ENCODE measurements around the gene ACTN4.

Gene ACTN4

GRCh38 chr19:38726761-38727301 is 79.4 kb downstream of the ACTN4 start:
- TF ChIP-seq, protein P1, sequence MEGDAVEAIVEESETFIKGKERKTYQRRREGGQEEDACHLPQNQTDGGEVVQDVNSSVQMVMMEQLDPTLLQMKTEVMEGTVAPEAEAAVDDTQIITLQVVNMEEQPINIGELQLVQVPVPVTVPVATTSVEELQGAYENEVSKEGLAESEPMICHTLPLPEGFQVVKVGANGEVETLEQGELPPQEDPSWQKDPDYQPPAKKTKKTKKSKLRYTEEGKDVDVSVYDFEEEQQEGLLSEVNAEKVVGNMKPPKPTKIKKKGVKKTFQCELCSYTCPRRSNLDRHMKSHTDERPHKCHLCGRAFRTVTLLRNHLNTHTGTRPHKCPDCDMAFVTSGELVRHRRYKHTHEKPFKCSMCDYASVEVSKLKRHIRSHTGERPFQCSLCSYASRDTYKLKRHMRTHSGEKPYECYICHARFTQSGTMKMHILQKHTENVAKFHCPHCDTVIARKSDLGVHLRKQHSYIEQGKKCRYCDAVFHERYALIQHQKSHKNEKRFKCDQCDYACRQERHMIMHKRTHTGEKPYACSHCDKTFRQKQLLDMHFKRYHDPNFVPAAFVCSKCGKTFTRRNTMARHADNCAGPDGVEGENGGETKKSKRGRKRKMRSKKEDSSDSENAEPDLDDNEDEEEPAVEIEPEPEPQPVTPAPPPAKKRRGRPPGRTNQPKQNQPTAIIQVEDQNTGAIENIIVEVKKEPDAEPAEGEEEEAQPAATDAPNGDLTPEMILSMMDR (IDR thresholded peaks at IDR 0.05; ENCODE audit: low read depth, low read length): no peak
- DNase-seq: no peak
- Histone ChIP-seq H3K27me3 (no peaks in the 10 kb centered on the region), H3K9me3 (no peaks in the 10 kb centered on the region), H3K4me3 (ENCODE audit: low read depth, low read length) (no peak overlapping the region), H3K4me1 (no peaks in the 10 kb centered on the region), H3K36me3 (peaks cover 54% of the 10 kb centered on the region)

DNA sequence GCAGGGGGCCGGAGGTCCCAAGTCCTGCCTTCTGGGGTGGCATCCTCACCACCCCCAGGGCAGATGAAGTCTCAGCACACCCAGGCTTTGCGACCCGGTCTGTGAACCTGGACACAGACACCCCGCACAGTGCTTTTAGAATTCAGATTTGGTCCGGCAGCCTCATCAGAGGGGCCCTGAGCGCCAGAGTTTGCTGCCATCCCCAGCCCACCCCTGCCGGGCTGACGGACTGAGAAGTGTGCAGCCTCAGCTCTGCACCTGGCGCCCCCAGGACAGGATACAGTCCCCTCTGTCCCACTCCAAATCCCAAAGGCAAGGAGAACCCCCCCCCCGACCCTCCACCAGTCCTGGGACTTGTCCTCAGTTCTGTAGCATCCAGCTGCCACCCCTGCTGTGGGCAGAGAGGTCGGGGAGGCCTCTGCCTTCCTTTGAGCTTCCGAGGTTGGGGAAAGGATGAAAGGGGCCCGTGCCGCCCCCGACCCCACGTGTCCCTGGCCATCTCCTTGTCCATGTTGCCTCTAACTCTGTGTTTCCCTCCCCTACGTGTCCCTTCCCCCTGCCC is 79.9 kb downstream of the ACTN4 start:
- Histone ChIP-seq H3K36me3 (peaks cover 49% of the 10 kb centered on the region), H3K27me3 (no peaks in the 10 kb centered on the region), H3K4me3 (ENCODE audit: low read depth, low read length) (no peak overlapping the region), H3K4me1 (no peaks in the 10 kb centered on the region), H3K9me3 (no peaks in the 10 kb centered on the region)
- no peak for DNase-seq
- TF ChIP-seq, protein P1 (IDR thresholded peaks at IDR 0.05; ENCODE audit: low read depth, low read length): no peak

- H3K36me3 ChIP-seq: peaks cover 42% of the 10 kb centered on the region
- DNase-seq: no peak
- no peak overlapping the region for H3K4me3 ChIP-seq (ENCODE audit: low read depth, low read length)
- no peaks in the 10 kb centered on the region for H3K4me1 ChIP-seq
- H3K9me3 ChIP-seq: no peaks in the 10 kb centered on the region
- H3K27me3 ChIP-seq: no peaks in the 10 kb centered on the region
- TF ChIP-seq, protein P1 (IDR thresholded peaks at IDR 0.05; ENCODE audit: low read depth, low read length): no peak
Observed at GRCh38 chr19:38727868-38728660, 80.6 kb downstream of the ACTN4 start.

DNA sequence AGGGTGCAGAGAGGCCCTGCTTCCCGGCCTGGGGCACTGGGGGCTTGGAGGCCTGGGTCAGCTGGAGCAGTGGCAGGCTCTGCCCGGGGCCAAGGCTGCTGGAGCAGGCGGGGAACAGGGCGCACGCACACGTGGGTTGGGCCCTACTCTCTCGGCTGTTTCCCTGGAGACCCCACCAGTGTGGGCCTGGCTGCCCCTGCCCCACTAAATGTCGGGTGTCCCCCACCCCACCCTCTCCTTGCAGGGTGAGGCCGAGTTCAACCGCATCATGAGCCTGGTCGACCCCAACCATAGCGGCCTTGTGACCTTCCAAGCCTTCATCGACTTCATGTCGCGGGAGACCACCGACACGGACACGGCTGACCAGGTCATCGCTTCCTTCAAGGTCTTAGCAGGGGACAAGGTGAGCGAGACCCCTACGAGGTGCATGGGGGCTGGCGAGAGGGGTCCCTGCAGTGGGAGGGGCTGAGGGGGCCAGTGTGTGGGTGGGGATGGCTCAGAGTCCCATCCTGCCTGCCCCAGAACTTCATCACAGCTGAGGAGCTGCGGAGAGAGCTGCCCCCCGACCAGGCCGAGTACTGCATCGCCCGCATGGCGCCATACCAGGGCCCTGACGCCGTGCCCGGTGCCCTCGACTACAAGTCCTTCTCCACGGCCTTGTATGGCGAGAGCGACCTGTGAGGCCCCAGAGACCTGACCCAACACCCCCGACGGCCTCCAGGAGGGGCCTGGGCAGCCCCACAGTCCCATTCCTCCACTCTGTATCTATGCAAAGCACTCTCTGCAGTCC is 81.5 kb downstream of the ACTN4 start:
- H3K4me1 ChIP-seq: no peaks in the 10 kb centered on the region
- TF ChIP-seq, protein P1 (IDR thresholded peaks at IDR 0.05; ENCODE audit: low read depth, low read length): no peak
- no peaks in the 10 kb centered on the region for H3K27me3 ChIP-seq
- H3K9me3 ChIP-seq: no peaks in the 10 kb centered on the region
- no peak overlapping the region for H3K4me3 ChIP-seq (ENCODE audit: low read depth, low read length)
- H3K36me3 ChIP-seq: peaks cover 33% of the 10 kb centered on the region
- DNase-seq: no peak

DNA sequence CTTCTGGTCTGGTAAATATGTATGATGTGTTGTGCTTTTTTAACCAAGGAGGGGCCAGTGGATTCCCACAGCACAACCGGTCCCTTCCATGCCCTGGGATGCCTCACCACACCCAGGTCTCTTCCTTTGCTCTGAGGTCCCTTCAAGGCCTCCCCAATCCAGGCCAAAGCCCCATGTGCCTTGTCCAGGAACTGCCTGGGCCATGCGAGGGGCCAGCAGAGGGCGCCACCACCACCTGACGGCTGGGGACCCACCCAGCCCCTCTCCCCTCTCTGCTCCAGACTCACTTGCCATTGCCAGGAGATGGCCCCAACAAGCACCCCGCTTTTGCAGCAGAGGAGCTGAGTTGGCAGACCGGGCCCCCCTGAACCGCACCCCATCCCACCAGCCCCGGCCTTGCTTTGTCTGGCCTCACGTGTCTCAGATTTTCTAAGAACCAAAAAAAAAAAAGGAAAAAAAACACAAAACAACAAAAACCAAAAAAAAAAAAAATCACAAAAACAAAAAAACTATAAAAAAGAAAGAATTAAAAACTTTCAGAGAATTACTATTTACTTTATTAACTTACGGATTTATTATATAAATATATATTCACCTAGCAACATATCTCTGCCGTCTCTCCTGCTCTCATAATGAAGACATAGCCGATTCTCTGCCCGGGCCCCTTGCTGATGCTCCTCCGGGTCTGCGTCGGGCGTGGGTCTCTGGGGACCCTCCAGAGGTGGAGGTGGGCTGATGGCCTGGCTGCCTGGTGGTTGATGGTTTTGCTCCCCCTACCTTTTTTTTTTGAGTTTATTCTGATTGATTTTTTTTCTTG is 82.4 kb downstream of the ACTN4 start:
- TF ChIP-seq, protein P1 (IDR thresholded peaks at IDR 0.05; ENCODE audit: low read depth, low read length): peak; percentile 87

More for the DNA sequence above, 82.4 kb downstream of the ACTN4 start:
- H3K4me1 ChIP-seq: no peaks in the 10 kb centered on the region
- no peak overlapping the region for H3K4me3 ChIP-seq (ENCODE audit: low read depth, low read length)
- DNase-seq: peak; percentile 89
- H3K27me3 ChIP-seq: no peaks in the 10 kb centered on the region
- peaks cover 25% of the 10 kb centered on the region for H3K36me3 ChIP-seq
- H3K9me3 ChIP-seq: no peaks in the 10 kb centered on the region

All from BE2C (cell line).